HEK293 (cell line): ENCODE results near the gene SLC9A9.

Experiments used
- CTCF ChIA-PET: fragments of 350-600 bp; formaldehyde crosslinking; extraction: SDS; loops from one replicate; lab custom pipeline; 2021; ENCODE audit warnings: antibody characterized with exemption; lab: Yijun Ruan, JAX
- POLR2A ChIA-PET: fragments of 300-600 bp; formaldehyde crosslinking; extraction: SDS; loops from one replicate; lab custom pipeline; 2020; ENCODE audit warnings: antibody characterized with exemption, inconsistent platforms; lab: Yijun Ruan, JAX
- H3K27ac ChIP-seq: fragments of 200-500 bp; sonication (Bioruptor generic); 2 replicates; pipeline ENCODE4 v1.5.1; 2014; ENCODE audit warnings: low read depth, low read length, control low read depth, inconsistent platforms; ENCODE audit errors: extremely low read depth
- H3K36me3 ChIP-seq, 2 experiments: fragments of 200-500 bp in 1 of 2; sonication (Bioruptor generic) in 1 of 2; 1 replicate in 1 of 2; 2 replicates in 1 of 2; pipeline ENCODE4 v1.5.1; 2014 to 2017; ENCODE audit warnings: inconsistent platforms in 2 of 2, low read length in 2 of 2; ENCODE audit not compliant: control insufficient read depth in 2 of 2, insufficient read depth in 1 of 2
- H3K4me1 ChIP-seq: fragments of 200-500 bp; sonication (Bioruptor generic); 2 replicates; pipeline ENCODE4 v1.5.1; 2014; ENCODE audit warnings: mild to moderate bottlenecking, low read length, inconsistent platforms; ENCODE audit not compliant: control insufficient read depth, insufficient read depth
- H3K4me3 ChIP-seq: 2 replicates; pipeline ENCODE4 v1.5.1; 2011; ENCODE audit warnings: low read depth, mild to moderate bottlenecking, control low read depth, low read length, moderate library complexity
- H3K9me3 ChIP-seq: fragments of 200-500 bp; sonication (Bioruptor generic); 2 replicates; pipeline ENCODE4 v1.5.1; 2014; ENCODE audit warnings: low read depth, low read length, inconsistent platforms; ENCODE audit not compliant: control insufficient read depth, insufficient read depth
- GLI4 ChIP-seq: fragments of 450-650 bp; formaldehyde crosslinking; IDR thresholded peaks from 2 replicates; pipeline ENCODE4 v1.5.1; 2016; ENCODE audit warnings: missing biosample characterization, missing genetic modification characterization
- KLF9 ChIP-seq: fragments of 450-650 bp; formaldehyde crosslinking; IDR thresholded peaks from 2 replicates; pipeline ENCODE4 v1.5.1; 2016; ENCODE audit warnings: missing biosample characterization, missing genetic modification characterization, low read depth
- MYNN ChIP-seq: fragments of 450-650 bp; formaldehyde crosslinking; IDR thresholded peaks from 2 replicates; pipeline ENCODE4 v1.5.1; 2016; ENCODE audit warnings: missing biosample characterization, missing genetic modification characterization, borderline replicate concordance
- OSR2 ChIP-seq: fragments of 450-650 bp; formaldehyde crosslinking; IDR thresholded peaks from 2 replicates; pipeline ENCODE4 v1.5.1; 2016; ENCODE audit warnings: missing biosample characterization, missing genetic modification characterization
- REPIN1 ChIP-seq: fragments of 450-650 bp; formaldehyde crosslinking; IDR thresholded peaks from 2 replicates; pipeline ENCODE4 v1.5.1; 2017; ENCODE audit warnings: missing biosample characterization, missing genetic modification characterization, low read depth
- REST ChIP-seq: fragments of 450-650 bp; formaldehyde crosslinking; IDR thresholded peaks from 2 replicates; pipeline ENCODE4 v1.5.1; 2016; ENCODE audit warnings: missing biosample characterization, missing genetic modification characterization
- SCRT2 ChIP-seq: fragments of 450-650 bp; formaldehyde crosslinking; IDR thresholded peaks from 2 replicates; pipeline ENCODE4 v1.5.1; 2016; ENCODE audit warnings: missing biosample characterization, missing genetic modification characterization
- ZNF146 ChIP-seq: fragments of 450-650 bp; formaldehyde crosslinking; IDR thresholded peaks from 2 replicates; pipeline ENCODE4 v1.5.1; 2016; ENCODE audit warnings: missing biosample characterization, missing genetic modification characterization
- ZNF184 ChIP-seq: fragments of 450-650 bp; IDR thresholded peaks from 2 replicates; pipeline ENCODE4 v1.5.1; 2018; ENCODE audit warnings: missing biosample characterization, mild to moderate bottlenecking, missing genetic modification characterization
- ZNF433 ChIP-seq: fragments of 450-650 bp; formaldehyde crosslinking; IDR thresholded peaks from 2 replicates; pipeline ENCODE4 v1.5.1; 2016; ENCODE audit warnings: missing biosample characterization, missing genetic modification characterization, low read depth
- ZNF571 ChIP-seq: fragments of 450-650 bp; formaldehyde crosslinking; IDR thresholded peaks from 2 replicates; pipeline ENCODE4 v1.5.0; 2017; ENCODE audit warnings: missing biosample characterization, missing genetic modification characterization
- ZNF747 ChIP-seq: fragments of 450-650 bp; formaldehyde crosslinking; IDR thresholded peaks from 2 replicates; pipeline ENCODE4 v1.5.1; 2016; ENCODE audit warnings: missing biosample characterization, missing genetic modification characterization
- ZNF776 ChIP-seq: fragments of 450-650 bp; formaldehyde crosslinking; IDR thresholded peaks from 2 replicates; pipeline ENCODE4 v1.5.0; 2017; ENCODE audit warnings: missing biosample characterization, missing genetic modification characterization, borderline replicate concordance
- TF ChIP-seq, protein P1 (sequence below): fragments of 450-650 bp; formaldehyde crosslinking; IDR thresholded peaks from 2 replicates; pipeline ENCODE4 v1.5.1; 2017; ENCODE audit warnings: missing biosample characterization, missing genetic modification characterization
- TF ChIP-seq, protein P2 (sequence below): fragments of 450-650 bp; formaldehyde crosslinking; IDR thresholded peaks from 2 replicates; pipeline ENCODE4 v1.5.1; 2016; ENCODE audit warnings: missing biosample characterization, missing genetic modification characterization
- TF ChIP-seq, protein P3 (sequence below): fragments of 450-650 bp; formaldehyde crosslinking; IDR thresholded peaks from 2 replicates; pipeline ENCODE4 v1.5.1; 2017; ENCODE audit warnings: missing biosample characterization, missing genetic modification characterization

The SLC9A9 gene

DNA sequence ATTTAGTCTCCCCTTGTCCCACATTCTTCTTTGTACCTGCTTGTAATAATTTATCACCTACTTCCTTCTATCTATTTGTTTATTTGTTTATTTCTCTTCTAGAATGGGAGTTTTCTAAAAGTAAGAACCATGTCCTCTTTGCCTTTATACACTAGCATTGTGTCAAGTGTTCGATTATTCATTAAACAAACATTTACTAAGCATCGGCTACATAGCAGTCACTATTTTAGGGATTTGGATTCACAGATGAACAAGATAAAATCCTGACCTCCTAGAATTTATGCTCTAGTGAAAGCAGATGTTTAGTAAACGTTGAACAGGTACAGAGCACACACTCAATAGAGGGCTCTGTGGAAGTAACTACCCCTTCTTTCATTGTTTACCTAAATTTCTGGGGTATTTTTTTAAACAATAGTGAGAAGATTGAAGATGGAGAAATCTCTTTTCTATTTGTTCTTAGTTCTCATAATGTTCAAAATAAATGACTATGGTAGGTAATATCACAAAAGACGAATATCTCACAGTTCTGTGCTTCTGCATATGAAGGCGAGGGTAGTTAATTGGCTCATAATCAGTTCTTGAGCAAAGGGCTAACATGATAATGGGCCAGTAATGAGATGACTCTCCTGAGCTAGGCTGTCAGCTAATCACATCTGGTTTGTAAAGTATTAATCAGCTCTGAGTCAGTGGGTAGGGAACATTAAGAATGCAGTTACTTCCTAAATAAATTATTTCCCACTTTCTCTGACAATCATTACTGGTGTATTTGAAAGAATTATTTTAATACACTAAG lies 111.9 kb downstream of the SLC9A9 start:
- TF ChIP-seq REPIN1 (tag by site-specific recombination) (no peak), ZNF571 (no peak), ZNF776 (tag by site-specific recombination) (no peak), ZNF433 (tag by site-specific recombination) (no peak), OSR2 (tag by site-specific recombination) (no peak), GLI4 (no peak), ZNF184 (tag by site-specific recombination) (no peak), SCRT2 (tag by site-specific recombination) (no peak), KLF9 (no peak), MYNN (tag by site-specific recombination) (no peak), REST (tag by site-specific recombination) (no peak), ZNF146 (tag by site-specific recombination) (no peak), ZNF747 (tag by site-specific recombination) (no peak)
- TF ChIP-seq, protein P1, sequence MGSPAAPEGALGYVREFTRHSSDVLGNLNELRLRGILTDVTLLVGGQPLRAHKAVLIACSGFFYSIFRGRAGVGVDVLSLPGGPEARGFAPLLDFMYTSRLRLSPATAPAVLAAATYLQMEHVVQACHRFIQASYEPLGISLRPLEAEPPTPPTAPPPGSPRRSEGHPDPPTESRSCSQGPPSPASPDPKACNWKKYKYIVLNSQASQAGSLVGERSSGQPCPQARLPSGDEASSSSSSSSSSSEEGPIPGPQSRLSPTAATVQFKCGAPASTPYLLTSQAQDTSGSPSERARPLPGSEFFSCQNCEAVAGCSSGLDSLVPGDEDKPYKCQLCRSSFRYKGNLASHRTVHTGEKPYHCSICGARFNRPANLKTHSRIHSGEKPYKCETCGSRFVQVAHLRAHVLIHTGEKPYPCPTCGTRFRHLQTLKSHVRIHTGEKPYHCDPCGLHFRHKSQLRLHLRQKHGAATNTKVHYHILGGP (tag by site-specific recombination) = no peak
- TF ChIP-seq, protein P2, sequence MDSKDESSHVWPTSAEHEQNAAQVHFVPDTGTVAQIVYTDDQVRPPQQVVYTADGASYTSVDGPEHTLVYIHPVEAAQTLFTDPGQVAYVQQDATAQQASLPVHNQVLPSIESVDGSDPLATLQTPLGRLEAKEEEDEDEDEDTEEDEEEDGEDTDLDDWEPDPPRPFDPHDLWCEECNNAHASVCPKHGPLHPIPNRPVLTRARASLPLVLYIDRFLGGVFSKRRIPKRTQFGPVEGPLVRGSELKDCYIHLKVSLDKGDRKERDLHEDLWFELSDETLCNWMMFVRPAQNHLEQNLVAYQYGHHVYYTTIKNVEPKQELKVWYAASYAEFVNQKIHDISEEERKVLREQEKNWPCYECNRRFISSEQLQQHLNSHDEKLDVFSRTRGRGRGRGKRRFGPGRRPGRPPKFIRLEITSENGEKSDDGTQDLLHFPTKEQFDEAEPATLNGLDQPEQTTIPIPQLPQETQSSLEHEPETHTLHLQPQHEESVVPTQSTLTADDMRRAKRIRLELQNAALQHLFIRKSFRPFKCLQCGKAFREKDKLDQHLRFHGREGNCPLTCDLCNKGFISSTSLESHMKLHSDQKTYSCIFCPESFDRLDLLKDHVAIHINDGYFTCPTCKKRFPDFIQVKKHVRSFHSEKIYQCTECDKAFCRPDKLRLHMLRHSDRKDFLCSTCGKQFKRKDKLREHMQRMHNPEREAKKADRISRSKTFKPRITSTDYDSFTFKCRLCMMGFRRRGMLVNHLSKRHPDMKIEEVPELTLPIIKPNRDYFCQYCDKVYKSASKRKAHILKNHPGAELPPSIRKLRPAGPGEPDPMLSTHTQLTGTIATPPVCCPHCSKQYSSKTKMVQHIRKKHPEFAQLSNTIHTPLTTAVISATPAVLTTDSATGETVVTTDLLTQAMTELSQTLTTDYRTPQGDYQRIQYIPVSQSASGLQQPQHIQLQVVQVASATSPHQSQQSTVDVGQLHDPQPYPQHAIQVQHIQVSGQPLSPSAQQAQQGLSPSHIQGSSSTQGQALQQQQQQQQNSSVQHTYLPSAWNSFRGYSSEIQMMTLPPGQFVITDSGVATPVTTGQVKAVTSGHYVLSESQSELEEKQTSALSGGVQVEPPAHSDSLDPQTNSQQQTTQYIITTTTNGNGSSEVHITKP (tag by site-specific recombination) = no peak
- TF ChIP-seq, protein P3, sequence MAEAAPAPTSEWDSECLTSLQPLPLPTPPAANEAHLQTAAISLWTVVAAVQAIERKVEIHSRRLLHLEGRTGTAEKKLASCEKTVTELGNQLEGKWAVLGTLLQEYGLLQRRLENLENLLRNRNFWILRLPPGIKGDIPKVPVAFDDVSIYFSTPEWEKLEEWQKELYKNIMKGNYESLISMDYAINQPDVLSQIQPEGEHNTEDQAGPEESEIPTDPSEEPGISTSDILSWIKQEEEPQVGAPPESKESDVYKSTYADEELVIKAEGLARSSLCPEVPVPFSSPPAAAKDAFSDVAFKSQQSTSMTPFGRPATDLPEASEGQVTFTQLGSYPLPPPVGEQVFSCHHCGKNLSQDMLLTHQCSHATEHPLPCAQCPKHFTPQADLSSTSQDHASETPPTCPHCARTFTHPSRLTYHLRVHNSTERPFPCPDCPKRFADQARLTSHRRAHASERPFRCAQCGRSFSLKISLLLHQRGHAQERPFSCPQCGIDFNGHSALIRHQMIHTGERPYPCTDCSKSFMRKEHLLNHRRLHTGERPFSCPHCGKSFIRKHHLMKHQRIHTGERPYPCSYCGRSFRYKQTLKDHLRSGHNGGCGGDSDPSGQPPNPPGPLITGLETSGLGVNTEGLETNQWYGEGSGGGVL = no peak
- no peaks in the 10 kb centered on the region for H3K9me3 ChIP-seq
- POLR2A ChIA-PET = no interaction called here
- CTCF ChIA-PET = interaction anchor here (0.6 to 0.7 kb wide), 2 partner anchors 124 to 536 kb away, joined by 3 read pairs; no protein-coding TSS in a partner anchor
- no peaks in the 10 kb centered on the region for H3K4me1 ChIP-seq
- H3K4me3 ChIP-seq = no peak overlapping the region
- no peak overlapping the region for H3K27ac ChIP-seq
- H3K36me3 ChIP-seq = no peaks in the 10 kb centered on the region
